Panc1 (cell line): Measurements from ENCODE around the gene KIAA1958. TPM values are rescaled to one million over a fixed set of nuclear protein-coding genes. Genes with fewer than 3 reads are reported as not detected.

ENCODE experiments used
- ATAC-seq: fragments of 200-7000 bp; cut with Tn5 transposase; 2 replicates; pipeline ENCODE4 v1.9.1; 2020; ENCODE audit warnings: mild to moderate bottlenecking, moderate library complexity
- BruUV-seq: library from RNA; stranded (reverse); fragments of 400-500 nt; replicated peaks from 2 replicates; lab custom pipeline; 2021; lab: Mats Ljungman, UMichigan
- CTCF ChIA-PET: fragments of 300-600 bp; sonication (Branson Sonifier 250); formaldehyde crosslinking; loops from one replicate; lab custom pipeline; 2022; ENCODE audit warnings: antibody characterized with exemption; lab: Charles Lee
- POLR2A ChIA-PET: fragments of 300-600 bp; sonication (Branson Sonifier 250); formaldehyde crosslinking; loops from one replicate; lab custom pipeline; 2022; ENCODE audit warnings: antibody characterized with exemption; lab: Charles Lee
- DNase-seq: peaks from one replicate; pipeline ENCODE4 v3.0.0-alpha.2; 2010; ENCODE audit warnings: low read depth, low spot score
- H3K27ac ChIP-seq: 2 replicates; pipeline ENCODE4 v1.5.1; 2011; ENCODE audit warnings: mild to moderate bottlenecking, low read length, inconsistent platforms
- H3K27me3 ChIP-seq: fragments of 200-500 bp; sonication (Bioruptor generic); 2 replicates; pipeline ENCODE4 v1.6.0; 2014; ENCODE audit warnings: low read length, inconsistent platforms; ENCODE audit not compliant: control insufficient read depth, insufficient read depth
- H3K36me3 ChIP-seq: fragments of 200-500 bp; sonication (Bioruptor generic); 2 replicates; pipeline ENCODE4 v1.5.1; 2014; ENCODE audit warnings: inconsistent platforms, mild to moderate bottlenecking, low read length, moderate library complexity; ENCODE audit not compliant: control insufficient read depth, insufficient read depth
- H3K4me1 ChIP-seq: 2 replicates; pipeline ENCODE4 v1.5.1; 2011; ENCODE audit warnings: inconsistent platforms, mild to moderate bottlenecking, low read length, moderate library complexity; ENCODE audit not compliant: control insufficient read depth, insufficient read depth
- H3K4me3 ChIP-seq, 2 experiments: 2 replicates each; pipeline ENCODE4 v1.5.1; 2011 to 2012; ENCODE audit warnings: low read depth in 2 of 2, low read length in 2 of 2, mild to moderate bottlenecking in 2 of 2, inconsistent platforms in 1 of 2, moderate library complexity in 1 of 2
- H3K9me3 ChIP-seq: fragments of 200-500 bp; sonication (Bioruptor generic); 2 replicates; pipeline ENCODE4 v1.5.1; 2014; ENCODE audit warnings: low read depth, mild to moderate bottlenecking, inconsistent platforms, low read length, moderate library complexity; ENCODE audit not compliant: control insufficient read depth, insufficient read depth
- CTCF ChIP-seq: fragments of 450-650 bp; IDR thresholded peaks from 2 replicates; pipeline ENCODE4 v1.5.1; 2017; ENCODE audit warnings: mild to moderate bottlenecking
- POLR2AphosphoS5 ChIP-seq: IDR thresholded peaks from 2 replicates; pipeline ENCODE4 v1.6.1; 2012; ENCODE audit warnings: mild to moderate bottlenecking, low read depth, low read length, moderate library complexity
- SIN3A ChIP-seq: IDR thresholded peaks from 2 replicates; pipeline ENCODE4 v1.6.1; 2012; ENCODE audit warnings: low read depth, mild to moderate bottlenecking, low read length, moderate library complexity, borderline replicate concordance; ENCODE audit not compliant: insufficient read depth
- TCF7L2 ChIP-seq: IDR thresholded peaks from 2 replicates; pipeline ENCODE4 v1.6.1; 2011; ENCODE audit warnings: mild to moderate bottlenecking, low read depth, low read length, inconsistent platforms
- in situ Hi-C: cut with HindIII; loops from 2 replicates; pipeline ENCODE4 v1.10.0; 2016; ENCODE audit warnings: low sequenced_read_pairs, low pct_unique_long_range_greater_than_20kb
- intact Hi-C: fragments of 100-400 bp; cut with micrococcal nuclease; formaldehyde crosslinking; loops from one replicate; pipeline ENCODE4 v1.10.0; 2022; ENCODE audit not compliant: unreplicated experiment
- total RNA-seq: library from RNA; stranded (reverse); gene quantifications from one replicate; pipeline ENCODE4 v1.2.1, GENCODE V29; 2021; ENCODE audit not compliant: unreplicated experiment
- TF ChIP-seq, protein P1 (sequence below), 2 experiments: IDR thresholded peaks; 2 replicates each; pipeline ENCODE4 v1.6.1; 2011 to 2012; ENCODE audit warnings: low read depth in 2 of 2, control low read depth in 1 of 2, low read length in 1 of 2, mild to moderate bottlenecking in 1 of 2, moderate library complexity in 1 of 2; ENCODE audit not compliant: insufficient read depth in 1 of 2

Gene KIAA1958
- total RNA-seq, 1 experiment from 2014 or later: 10.4 TPM

DNA sequence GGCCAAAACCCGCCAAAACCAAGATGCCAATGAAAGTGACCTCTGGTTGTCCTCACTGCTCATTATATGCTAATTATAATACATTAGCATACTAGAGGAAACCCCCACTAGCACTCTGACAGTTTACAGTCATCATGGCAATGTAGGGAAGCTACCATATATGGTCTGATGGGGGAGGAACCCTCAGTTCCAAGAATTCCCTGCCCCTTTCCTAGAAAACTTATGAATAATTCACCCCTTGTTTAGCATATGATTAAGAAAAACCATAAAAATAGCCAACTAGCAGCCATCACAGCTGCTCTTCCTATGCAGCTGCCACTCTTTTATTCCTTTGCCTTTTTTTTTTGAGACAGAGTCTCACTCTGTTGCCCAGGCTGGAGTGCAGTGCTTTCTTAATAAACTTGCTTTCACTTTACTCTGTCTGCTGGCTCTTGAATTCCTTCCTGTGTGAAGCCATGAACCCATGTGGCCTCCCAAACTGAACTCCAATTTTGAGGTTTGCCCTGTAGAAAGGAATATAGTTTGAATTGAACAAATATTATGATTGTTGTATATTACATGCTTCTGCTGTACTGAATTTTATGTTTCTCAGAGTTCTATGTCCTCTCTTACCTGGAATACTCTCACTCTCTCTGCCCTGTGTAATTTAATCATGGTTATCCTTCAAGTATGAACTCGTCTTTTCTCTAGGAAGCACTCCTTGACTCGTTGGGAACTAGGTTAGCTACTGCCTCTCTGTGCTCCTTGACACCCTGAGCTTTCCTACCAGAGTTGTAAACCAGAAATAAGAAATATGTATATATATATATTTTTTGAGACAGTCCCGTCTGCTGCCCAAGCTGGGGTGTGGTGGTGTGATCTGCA is 59.8 kb downstream of the KIAA1958 start:
- no peak overlapping the region for H3K27ac ChIP-seq

GRCh38 chr9:112548051-112548440 is 61.4 kb downstream of the KIAA1958 start:
- H3K36me3 ChIP-seq: no peaks in the 10 kb centered on the region
- no peaks in the 10 kb centered on the region for H3K9me3 ChIP-seq
- H3K27me3 ChIP-seq: no peaks in the 10 kb centered on the region
- H3K4me1 ChIP-seq: no peaks in the 10 kb centered on the region; the same call in 1 of the 2 replicates
- no peak overlapping the region for H3K27ac ChIP-seq
- TF ChIP-seq TCF7L2: no peak
- TF ChIP-seq SIN3A: no peak
- TF ChIP-seq POLR2AphosphoS5: no peak
- no peak for TF ChIP-seq CTCF
- TF ChIP-seq, protein P1, sequence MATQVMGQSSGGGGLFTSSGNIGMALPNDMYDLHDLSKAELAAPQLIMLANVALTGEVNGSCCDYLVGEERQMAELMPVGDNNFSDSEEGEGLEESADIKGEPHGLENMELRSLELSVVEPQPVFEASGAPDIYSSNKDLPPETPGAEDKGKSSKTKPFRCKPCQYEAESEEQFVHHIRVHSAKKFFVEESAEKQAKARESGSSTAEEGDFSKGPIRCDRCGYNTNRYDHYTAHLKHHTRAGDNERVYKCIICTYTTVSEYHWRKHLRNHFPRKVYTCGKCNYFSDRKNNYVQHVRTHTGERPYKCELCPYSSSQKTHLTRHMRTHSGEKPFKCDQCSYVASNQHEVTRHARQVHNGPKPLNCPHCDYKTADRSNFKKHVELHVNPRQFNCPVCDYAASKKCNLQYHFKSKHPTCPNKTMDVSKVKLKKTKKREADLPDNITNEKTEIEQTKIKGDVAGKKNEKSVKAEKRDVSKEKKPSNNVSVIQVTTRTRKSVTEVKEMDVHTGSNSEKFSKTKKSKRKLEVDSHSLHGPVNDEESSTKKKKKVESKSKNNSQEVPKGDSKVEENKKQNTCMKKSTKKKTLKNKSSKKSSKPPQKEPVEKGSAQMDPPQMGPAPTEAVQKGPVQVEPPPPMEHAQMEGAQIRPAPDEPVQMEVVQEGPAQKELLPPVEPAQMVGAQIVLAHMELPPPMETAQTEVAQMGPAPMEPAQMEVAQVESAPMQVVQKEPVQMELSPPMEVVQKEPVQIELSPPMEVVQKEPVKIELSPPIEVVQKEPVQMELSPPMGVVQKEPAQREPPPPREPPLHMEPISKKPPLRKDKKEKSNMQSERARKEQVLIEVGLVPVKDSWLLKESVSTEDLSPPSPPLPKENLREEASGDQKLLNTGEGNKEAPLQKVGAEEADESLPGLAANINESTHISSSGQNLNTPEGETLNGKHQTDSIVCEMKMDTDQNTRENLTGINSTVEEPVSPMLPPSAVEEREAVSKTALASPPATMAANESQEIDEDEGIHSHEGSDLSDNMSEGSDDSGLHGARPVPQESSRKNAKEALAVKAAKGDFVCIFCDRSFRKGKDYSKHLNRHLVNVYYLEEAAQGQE (IDR thresholded peaks at IDR 0.05; ENCODE audit: insufficient read depth in 1 of 2, low read depth in 2 of 2, low read length in 1 of 2): no peak
- no peak for DNase-seq
- intact Hi-C loops: no loop called here
- CTCF ChIA-PET: no interaction called here
- in situ Hi-C loops: no loop called here
- no peak overlapping the region for H3K4me3 ChIP-seq
- no peak for ATAC-seq
- POLR2A ChIA-PET: interaction anchor here (0.6 kb wide), 1 partner anchor 84 kb away, joined by 6 read pairs; no protein-coding TSS in a partner anchor
- BruUV-seq: no TSS peak

More for the DNA sequence above, 59.8 kb downstream of the KIAA1958 start:
- no TSS peak for BruUV-seq
- intact Hi-C loops (no loop called here), in situ Hi-C loops (no loop called here)
- no peak overlapping the region for H3K4me3 ChIP-seq
- TF ChIP-seq SIN3A: no peak
- TF ChIP-seq TCF7L2: no peak
- TF ChIP-seq, protein P1 (IDR thresholded peaks at IDR 0.05; ENCODE audit: insufficient read depth in 1 of 2, low read depth in 2 of 2, low read length in 1 of 2): no peak
- TF ChIP-seq CTCF: no peak
- TF ChIP-seq POLR2AphosphoS5: no peak
- no peaks in the 10 kb centered on the region for H3K9me3 ChIP-seq
- ATAC-seq (no peak), DNase-seq (no peak)
- H3K4me1 ChIP-seq: no peaks in the 10 kb centered on the region; the same call in 1 of the 2 replicates
- no peaks in the 10 kb centered on the region for H3K27me3 ChIP-seq
- no peaks in the 10 kb centered on the region for H3K36me3 ChIP-seq
- ChIA-PET POLR2A (no interaction called here), CTCF (interaction anchor here (0.6 kb wide), 1 partner anchor 100 kb away, joined by 3 read pairs; no protein-coding TSS in a partner anchor)
